HG03571 (cell line): ENCODE data around the gene CDCA5.
"Not testable (repeated sequence)": the region's sequence is repeated elsewhere in the genome, so short reads cannot be mapped to it uniquely, and the experiment has no call there.

Experiments
- ATAC-seq: cut with Tn5 transposase; IDR thresholded peaks from one replicate; pipeline ENCODE4 v1.9.1; 2021; ENCODE audit not compliant: unreplicated experiment

CDCA5 gene

DNA sequence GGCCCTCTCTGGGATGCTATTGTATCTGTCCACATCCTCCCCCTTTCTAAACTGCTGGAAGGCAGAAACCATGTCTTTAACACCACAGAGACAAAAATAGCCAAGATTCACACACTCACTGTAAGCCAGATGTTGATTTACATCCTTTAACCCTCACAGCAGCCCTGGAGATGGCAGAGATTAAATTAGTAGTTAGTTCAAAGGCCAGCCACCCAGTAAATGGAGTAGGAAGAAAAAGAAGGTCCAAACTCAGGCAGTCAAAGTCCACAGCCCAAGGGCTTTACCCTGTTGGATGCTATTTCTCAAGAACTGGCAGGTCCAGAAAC, 35.8 kb upstream of the CDCA5 start:
- no peak for ATAC-seq

DNA sequence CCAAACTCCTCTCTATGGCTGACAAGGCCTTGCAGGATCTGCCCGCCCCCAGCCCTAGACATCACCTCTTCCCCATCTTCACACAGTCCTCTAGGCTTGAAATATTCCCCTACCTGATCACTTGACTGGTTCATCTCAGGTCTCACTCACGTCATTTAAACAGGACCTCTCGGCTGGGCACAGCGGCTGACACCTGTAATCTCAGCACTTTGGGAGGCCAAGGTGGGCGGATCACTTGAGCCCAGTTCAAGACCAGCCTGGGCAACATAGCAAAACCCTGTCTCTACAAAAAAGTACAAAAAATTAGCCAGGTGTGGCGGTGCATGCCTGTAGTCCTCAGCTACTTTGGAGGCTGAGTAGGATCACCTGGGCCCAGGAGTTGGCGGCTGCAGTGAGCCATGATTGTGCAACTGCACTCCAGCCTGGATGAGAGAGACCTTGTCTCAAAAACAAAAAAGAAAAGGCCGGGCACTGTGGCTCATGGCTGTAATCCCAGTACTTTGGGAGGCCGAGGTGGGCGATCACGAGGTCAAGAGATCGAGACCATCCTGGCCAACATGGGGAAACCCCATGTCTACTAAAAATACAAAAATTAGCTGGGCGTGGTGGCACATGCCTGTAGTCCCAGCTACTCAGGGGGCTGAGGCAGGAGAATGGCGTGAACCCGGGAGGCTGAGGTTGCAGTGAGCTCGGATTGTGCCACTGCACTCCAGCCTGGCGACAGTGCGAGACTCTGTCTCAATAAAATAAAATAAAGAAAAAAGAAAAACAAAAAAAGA, 35.2 kb upstream of the CDCA5 start:
- ATAC-seq = not testable (repeated sequence)

DNA sequence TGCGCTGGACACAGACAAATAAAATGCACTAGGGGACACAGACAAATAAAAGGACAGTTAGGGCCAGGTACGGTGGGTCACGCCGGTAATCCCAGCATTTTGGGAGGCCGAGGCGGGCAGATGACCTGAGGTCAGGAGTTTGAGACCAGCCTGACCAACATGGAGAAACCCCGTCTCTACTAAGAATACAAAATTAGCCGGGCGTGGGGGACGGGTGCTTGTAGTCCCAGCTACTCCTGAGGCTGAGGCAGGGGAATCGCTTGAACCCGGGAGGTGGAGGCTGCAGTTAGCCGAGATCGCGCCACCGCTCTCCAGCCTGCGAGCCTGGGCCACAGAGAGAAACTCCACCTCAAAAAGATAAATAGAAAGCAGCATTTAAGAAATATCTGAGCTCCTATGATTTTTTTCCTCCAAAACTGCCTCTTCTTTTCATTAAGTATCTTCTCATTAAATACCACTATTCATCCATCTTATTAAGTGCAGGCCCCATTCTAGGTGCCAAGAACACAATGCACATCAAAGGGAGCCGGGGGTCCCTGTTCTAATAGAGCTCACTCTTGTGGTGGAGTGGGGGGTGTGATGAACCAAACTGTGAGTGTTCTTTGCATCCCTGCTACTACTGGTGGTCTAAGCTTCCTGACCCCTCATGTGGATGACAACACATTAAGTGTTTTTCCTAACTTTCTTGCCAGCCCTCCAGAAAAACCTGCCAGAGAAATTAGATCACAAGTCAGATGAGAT, 34.4 kb upstream of the CDCA5 start:
- no peak for ATAC-seq

DNA sequence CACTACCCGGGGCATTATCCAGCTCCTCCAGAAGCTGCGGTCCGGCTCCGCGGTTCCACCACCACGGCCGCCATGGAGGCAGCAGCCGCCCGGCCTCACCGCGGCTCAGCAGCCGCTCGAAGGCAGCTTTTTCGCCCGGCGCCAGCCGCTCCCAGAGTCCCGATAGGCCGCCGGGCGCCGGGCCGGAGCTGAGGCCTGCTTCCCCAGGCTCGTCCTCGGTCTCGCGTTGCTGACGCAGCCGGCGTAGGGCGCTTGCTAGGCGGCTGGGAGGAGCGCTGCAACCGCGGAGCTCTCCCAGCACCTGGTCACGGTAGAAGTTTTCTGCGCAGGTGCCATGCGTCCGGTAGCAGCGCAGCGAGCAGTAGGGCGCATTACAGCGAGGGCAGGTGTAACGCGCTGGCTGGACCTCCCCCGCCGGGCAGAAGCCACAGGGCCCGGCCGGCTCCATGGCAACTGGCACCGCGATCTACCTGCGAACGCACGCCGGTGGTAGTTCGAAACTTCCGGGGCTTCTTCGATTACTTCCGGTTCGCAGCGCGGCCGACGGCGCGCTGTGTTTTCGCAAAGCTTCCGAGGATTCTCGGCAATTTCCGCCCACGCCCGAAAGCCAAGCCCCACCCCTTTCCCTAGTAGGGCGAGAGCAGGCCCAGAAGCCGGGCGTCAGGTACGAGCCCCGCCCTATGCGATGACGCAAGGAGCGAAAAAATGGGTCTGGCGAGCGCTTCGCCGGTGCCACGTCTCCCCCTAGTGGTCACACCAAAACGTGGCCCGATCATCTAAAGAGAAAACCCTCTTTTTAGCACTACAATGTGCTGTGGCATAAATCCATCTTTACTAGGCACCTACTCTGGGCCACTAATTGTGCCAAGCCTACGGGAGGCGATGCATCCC, 33.6 kb upstream of the CDCA5 start, which contains the start of gene ZNHIT2:
Gene ZNHIT2 (minus strand): TSS at position 496 of the 891 bp plus-strand sequence. CDS start 48 bp downstream, at position 448.
- peak; percentile 55 for ATAC-seq

DNA sequence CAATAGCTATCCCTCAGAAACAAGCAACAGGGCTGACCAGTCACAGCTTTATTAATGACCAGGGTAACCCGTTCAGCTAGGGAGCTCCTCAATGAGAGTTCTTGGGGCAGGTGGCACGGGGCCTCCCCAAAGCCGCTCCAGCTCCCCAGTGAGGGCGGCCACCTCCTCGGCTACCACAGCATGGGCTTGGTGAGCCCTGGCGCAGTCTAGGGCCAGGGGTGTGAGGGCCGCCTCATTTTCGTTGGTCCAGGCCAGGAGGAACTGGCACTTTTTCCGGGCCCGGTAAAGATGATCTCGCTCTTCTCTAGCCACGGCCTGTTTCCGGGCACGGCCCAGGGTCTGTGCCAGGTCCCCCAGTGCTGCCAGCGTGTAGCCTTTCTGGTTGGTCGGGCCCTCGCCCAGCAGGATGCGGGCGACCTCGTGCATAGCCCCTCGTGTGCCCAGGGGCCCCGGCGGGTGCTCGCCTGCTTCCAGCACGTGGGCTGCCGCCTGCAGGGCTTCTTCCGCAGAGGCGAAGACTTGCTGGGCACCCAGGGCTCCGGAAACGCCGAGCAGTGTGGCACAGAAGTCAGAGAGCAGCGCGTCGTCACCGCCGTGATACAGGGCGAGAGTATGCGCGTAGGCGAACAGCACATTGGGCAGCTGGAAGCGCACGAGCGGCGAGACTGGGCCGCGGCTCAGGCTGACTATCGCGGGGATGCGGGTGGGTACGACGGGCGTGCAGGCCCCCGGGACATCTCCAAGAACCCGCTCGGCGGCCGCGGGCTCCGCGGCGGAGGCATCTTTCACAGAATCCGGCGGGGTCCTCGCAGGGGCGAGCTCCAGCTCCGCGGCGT, 32.7 kb upstream of the CDCA5 start:
- ATAC-seq = no peak

DNA sequence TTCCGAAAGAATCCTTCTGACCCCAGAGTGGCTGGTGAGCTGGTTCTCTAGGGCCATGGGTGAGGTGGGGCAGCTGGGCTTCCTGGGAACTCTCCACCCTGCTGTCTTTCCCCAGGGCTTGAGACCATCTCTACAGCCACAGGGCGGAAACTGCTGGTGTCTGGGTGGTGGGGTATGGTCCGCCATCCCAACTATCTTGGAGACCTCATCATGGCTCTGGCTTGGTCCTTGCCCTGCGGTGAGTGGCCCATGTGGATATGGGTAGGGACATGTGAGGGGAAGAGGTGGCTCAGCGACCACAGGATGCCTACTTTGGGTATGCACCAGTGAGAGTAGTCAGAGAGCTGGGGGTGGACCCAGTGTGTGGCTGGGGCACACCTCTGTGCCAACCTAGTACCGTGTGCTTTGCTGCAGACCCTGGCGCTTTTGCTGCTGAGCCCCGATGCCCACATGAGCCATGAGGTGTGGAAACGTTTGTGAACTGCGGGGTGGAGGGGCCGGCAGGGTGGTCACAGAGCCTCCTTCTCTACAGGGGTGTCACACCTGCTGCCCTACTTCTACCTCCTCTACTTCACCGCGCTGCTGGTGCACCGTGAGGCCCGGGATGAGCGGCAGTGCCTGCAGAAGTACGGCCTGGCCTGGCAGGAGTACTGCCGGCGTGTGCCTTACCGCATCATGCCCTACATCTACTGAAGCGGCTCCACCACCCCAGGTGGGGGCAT, 31.7 kb upstream of the CDCA5 start:
- no peak for ATAC-seq

DNA sequence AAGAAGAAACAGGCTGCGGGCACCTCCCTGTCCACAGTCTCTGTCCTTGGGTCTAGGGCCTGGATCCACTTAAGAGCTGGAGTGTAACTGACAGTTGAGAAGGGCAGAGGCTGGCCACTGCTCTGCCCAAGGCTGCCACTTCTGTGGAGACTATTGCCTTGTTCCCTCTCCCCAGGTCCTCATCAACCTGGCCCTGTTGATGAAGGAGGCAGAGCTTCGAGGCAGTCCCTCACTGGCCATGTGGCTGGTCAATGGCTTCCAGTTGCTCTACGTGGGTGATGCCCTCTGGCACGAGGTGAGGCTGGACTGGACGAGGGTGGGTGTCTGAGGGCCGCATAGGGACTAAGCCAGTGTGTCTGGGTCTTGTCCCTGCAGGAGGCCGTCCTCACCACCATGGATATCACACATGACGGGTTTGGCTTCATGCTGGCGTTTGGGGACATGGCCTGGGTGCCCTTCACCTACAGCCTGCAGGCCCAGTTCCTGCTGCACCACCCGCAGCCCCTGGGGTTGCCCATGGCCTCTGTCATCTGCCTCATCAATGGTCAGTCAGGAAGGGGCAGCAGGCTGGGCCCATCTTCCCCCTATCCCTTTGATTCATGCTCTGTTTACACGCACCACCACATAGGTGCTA, 30.8 kb upstream of the CDCA5 start:
- ATAC-seq = no peak

DNA sequence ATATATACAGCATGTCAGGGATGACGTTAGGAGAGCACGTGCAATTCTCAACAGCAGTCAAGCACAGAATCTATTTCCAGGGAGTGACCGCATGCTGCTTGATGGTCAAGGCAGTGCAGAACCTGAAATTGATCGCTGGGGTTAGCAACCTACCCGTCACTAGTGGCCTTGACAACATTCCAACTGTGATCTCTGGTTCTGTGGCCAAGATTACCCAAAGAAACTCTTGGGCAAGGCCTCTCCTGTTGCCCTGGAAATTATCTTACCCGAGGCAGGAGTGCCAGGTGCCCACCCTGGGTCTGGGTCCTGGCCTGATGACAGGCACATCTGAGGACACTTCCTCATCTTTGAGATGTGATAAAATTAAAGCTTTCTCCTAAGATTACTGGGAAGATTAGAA, 30.0 kb upstream of the CDCA5 start:
- ATAC-seq = no peak

DNA sequence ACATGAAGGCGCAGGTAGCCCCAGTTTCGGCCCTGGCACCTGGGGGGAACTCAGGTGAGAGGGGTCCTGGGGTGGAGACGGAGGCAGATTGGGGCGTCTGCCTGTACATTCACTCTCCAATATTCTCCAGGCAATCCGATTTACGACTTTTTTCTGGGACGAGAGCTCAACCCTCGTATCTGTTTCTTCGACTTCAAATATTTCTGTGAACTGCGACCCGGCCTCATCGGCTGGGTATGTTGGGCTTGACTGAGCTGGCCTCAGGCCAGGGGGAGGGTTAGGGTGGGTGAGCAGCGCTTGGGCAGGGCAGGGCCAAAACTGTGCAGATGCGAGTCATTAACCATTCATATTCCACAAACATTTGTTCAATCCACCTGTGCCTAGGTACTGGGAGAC, 29.5 kb upstream of the CDCA5 start:
- no peak for ATAC-seq

DNA sequence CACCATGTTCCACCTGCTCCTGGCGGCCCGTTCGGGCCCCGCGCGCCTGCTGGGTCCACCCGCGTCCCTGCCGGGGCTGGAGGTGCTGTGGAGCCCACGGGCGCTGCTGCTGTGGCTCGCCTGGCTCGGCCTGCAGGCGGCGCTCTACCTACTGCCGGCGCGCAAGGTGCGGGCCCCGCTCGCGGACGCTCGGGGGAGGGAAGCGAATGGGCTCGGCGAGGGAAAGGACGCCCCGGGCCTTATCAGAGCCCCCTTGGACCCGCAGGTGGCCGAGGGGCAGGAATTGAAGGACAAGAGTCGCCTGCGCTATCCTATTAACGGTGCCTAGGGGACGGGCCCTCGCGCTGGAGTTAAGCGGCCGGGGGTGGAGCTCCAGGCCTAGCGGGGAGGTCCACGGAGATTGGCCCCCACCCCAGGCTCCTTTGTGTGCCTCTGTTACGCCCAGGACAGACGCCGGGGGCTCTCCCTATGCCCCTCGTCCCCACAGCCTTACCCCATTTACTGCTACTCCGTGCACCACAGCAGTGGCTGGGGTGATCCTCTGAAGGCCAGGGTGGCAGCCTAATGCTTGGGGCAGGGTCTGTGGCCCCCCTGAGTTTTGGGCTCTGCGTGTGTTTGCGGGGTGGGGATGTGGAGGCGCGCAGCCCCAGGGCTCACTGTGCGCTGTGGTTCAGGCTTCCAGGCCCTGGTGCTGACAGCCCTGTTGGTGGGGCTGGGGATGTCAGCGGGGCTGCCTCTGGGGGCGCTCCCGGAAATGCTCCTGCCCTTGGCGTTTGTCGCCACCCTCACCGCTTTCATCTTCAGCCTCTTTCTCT, 28.9 kb upstream of the CDCA5 start:
- peak; percentile 31 for ATAC-seq

DNA sequence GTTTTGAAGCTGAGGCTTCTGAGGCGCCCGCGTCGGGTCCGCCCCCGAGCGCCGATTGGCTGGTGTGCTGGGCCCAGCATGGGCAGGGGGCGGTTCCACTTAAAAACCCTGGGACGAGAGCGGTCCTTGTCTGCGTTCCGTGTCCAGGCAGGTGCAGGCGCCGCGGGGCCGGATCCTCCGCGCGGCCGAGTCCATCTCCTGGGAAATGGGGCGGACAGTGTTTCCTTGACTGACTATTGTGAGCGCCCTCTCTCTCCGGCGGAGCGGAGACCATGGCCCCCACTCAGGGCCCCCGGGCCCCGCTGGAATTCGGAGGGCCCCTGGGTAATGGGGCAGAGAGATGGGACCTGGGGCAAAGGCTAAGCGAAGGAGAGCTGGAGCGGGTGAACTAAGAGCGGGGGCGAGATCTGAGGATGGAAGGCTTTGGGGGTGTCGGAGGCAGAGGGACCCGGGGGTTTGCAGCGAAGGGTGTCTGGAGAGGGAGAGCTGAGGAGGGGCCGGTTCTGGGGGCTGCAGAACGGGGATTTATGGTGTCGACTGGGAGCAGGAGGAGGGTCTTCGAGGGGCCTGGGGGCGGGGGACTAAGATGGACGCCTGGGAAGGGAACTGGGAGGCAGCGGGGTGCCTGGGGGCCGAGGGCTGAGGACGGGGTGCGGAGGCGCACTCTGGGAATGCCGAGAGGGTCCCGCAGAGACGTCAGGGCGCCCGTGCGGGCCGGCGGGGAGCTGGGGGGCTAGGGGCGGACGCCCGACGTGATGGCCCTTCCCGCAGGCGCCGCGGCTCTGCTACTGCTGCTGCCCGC, 28.1 kb upstream of the CDCA5 start, which contains the start of gene TM7SF2:
Gene TM7SF2 (plus strand): TSS at position 129 of the 802 bp plus-strand sequence. CDS start 144 bp downstream, at position 273.
- no peak for ATAC-seq

DNA sequence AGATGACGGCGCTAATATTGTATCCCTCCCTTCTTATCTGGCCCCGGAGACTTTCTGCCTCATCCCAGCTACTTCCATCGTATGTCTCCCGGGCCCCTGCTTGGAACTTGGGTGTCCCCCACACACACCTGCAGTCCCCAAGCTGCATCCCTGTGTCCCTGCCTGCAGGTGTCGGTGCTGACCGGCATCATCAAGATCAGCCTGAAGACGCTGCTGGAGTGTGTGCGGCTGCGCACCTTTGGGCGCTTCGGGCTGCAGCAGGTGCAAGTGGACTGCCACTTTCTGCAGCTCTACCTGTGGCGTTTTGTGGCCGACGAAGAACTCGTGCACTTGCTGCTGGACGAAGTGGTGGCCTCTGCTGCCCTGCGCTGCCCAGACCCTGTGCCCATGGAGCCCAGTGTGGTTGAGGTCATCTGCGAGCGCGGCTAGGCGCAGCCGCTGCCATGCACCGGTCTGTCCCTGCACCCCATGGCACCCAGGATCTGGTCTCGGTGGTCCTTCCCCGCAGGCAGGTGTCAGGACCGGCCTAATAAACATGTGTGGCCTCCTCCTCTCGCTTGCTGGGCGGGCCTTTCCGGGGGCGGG, 27.4 kb upstream of the CDCA5 start:
- ATAC-seq = no peak

DNA sequence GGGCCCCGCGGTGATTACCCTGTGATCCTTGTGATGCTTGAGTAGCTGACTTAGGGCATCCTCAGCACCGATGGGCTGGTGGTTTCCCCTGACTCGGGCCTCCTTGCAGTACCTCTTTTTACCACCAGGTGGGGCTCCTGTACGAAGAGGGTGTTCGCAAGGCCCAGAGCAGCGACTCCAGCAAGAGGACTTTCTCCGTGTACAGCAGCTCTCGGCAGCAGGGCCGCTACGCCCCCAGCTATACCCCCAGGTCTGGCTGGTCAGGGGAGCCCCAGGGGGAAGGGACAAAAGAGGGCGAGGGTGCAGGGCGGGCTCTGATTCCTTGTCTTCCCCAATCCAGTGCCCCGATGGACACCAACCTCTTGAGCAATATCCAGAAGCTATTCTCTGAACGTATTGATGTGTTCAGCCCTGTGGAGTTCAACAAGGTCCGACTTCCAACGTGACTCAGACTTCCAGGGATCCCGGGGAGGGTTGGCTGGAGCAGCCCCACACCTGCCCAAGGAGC, 26.6 kb upstream of the CDCA5 start:
- ATAC-seq = no peak

DNA sequence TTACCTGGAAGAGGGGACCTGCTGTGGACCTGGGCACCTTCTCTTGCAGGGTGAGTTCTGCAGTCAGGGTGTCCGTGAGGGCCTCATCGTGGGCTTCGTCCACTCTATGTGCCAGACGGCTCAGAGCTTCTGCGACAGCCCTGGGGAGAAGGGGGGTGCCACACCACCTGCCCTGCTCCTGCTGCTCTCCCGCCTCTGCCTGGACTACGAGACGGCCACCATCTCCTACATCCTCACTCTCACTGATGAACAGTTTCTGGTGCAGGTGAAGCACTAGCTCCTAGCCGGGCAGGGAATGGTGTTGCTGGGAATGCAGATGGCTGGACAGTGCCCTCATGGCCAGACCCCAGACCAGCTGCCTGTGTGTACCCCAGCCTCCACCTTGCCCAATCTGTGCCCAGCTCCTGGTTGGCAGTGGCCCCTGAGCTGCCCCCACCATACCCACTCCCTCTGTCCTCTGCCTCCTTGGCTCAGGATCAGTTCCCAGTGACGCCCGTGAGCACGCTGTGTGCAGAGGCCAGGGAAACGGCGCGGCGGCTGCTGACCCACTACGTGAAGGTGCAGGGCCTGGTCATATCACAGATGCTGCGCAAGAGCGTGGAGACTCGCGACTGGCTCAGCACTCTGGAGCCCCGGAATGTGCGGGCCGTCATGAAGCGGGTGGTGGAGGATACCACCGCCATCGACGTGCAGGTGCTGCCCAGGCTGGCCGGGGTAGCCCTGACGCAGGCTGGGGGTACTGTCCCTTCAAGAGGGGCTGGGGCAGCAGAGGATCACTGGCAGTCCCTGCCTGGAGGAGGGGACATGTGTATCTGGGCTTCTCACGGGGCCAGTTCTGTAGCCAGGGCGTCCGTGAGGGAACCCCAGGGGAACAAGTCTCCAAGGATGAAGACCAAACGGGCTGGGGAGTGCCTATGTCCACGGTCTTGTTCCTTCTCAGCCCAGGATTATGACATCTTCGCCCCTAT, 25.7 kb upstream of the CDCA5 start:
- no peak for ATAC-seq

DNA sequence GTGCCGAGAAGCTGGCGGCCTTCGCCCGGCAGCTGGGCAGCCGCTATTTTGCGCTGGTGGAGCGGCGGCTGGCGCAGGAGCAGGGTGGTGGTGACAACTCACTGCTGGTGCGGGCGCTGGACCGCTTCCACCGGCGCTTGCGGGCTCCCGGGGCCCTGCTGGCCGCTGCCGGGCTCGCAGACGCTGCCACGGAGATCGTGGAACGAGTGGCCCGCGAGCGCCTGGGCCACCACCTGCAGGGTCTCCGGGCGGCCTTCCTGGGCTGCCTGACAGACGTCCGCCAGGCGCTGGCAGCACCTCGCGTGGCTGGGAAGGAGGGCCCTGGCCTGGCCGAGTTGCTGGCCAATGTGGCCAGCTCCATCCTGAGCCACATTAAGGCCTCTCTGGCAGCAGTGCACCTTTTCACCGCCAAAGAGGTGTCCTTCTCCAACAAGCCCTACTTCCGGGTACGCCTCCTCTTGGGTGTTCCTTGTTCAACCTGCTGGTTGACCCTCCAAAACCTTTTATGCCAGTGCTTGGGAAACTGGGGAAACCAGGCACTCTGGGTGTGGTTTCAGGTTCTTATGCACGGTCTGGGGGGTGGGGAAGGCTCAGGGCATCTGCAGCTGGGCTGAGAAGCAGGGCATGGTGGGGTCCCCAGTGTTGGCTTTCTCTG, 24.8 kb upstream of the CDCA5 start:
- no peak for ATAC-seq
